OCI-LY7 (cell line): Measurements from ENCODE around the gene TCF12.

ENCODE experiments used
- EZH2phosphoT487 ChIP-seq: fragments of 200-600 bp; sonication (generic); IDR thresholded peaks from 2 replicates; pipeline ENCODE4 v1.6.1; 2018; ENCODE audit warnings: low read depth, borderline replicate concordance, mild to moderate bottlenecking, mixed run types, antibody characterized with exemption, low read length, moderate library complexity, mixed read lengths
- TF ChIP-seq, protein P1 (sequence below): fragments of 200-600 bp; sonication (generic); conservative IDR thresholded peaks from 2 replicates; pipeline ENCODE4 v1.5.1; 2014; ENCODE audit warnings: mild to moderate bottlenecking, antibody characterized with exemption, low read length, moderate library complexity, mixed read lengths

DNA sequence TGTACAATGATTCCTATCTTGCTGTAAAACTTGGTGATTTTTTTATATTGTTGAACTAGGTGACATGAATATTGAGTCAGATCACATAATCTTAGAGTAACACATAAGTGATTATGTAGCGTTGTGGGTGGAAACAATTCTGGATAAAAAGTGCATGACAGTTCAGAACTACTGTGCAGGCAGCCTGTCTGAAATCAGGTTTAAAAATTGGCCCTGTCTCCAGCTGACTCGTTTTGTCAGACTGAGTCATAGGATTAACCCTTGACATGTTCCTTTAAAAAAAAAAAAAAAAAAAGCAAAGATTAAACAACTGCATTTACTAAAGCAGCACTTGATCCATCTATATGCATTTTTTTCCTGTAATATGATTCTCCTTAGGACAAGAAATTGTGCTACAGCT lies 297.8 kb downstream of the TCF12 start:
- TF ChIP-seq, protein P1, sequence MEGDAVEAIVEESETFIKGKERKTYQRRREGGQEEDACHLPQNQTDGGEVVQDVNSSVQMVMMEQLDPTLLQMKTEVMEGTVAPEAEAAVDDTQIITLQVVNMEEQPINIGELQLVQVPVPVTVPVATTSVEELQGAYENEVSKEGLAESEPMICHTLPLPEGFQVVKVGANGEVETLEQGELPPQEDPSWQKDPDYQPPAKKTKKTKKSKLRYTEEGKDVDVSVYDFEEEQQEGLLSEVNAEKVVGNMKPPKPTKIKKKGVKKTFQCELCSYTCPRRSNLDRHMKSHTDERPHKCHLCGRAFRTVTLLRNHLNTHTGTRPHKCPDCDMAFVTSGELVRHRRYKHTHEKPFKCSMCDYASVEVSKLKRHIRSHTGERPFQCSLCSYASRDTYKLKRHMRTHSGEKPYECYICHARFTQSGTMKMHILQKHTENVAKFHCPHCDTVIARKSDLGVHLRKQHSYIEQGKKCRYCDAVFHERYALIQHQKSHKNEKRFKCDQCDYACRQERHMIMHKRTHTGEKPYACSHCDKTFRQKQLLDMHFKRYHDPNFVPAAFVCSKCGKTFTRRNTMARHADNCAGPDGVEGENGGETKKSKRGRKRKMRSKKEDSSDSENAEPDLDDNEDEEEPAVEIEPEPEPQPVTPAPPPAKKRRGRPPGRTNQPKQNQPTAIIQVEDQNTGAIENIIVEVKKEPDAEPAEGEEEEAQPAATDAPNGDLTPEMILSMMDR: no peak
- TF ChIP-seq EZH2phosphoT487: no peak
